HCT116 (cell line): ENCODE measurements around the gene PITRM1. TPM values are rescaled to one million over a fixed set of nuclear protein-coding genes. Genes with fewer than 3 reads are reported as not detected.

Experiments used
- ATAC-seq: fragments of 200-7000 bp; cut with Tn5 transposase; 2 replicates; pipeline ENCODE4 v1.9.1; 2020; ENCODE audit warnings: mild to moderate bottlenecking, moderate library complexity
- BruUV-seq: library from RNA; stranded (reverse); fragments of 400-500 nt; replicated peaks from 2 replicates; lab custom pipeline; 2021; lab: Mats Ljungman, UMichigan
- CTCF ChIA-PET: fragments of 300-600 bp; sonication (Branson Sonifier 250); formaldehyde crosslinking; loops from one replicate; lab custom pipeline; 2021; ENCODE audit warnings: antibody characterized with exemption; lab: Charles Lee
- POLR2A ChIA-PET: fragments of 300-600, 350-600 bp; sonication (Branson Sonifier 250); formaldehyde crosslinking; loops from one replicate; lab custom pipeline; 2021; ENCODE audit warnings: antibody characterized with exemption; lab: Charles Lee
- RAD21 ChIA-PET, 2 experiments: fragments of 300-600 bp; sonication (Branson Sonifier 250); formaldehyde crosslinking; loops; one replicate each; lab custom pipeline; 2023; ENCODE audit warnings: low total read pairs in 2 of 2; ENCODE audit not compliant: uncharacterized antibody in 2 of 2, unreplicated experiment in 2 of 2, low non-redundant PET in 1 of 2; lab: Charles Lee
- DNase-seq: peaks from one replicate; pipeline ENCODE4 v3.0.0-alpha.2; 2010; ENCODE audit warnings: low read depth, low spot score
- H2AFZ ChIP-seq: fragments of 200-600 bp; shearing (Covaris generic), sonication (generic); 2 replicates; pipeline ENCODE4 v1.6.1; 2017; ENCODE audit warnings: low read depth, mixed run types, mixed read lengths, antibody characterized with exemption, low read length; ENCODE audit not compliant: poor library complexity, severe bottlenecking
- H3K27ac ChIP-seq: 2 replicates; pipeline ENCODE4 v1.5.1; 2012; ENCODE audit warnings: low read depth, low read length
- H3K27me3 ChIP-seq: fragments of 200-600 bp; sonication (generic); 2 replicates; pipeline ENCODE4 v1.6.1; 2016; ENCODE audit warnings: mixed run types, low read length, mixed read lengths; ENCODE audit not compliant: insufficient read depth
- H3K36me3 ChIP-seq, 2 experiments: fragments of 200-500 bp in 1 of 2; fragments of 200-600 bp in 1 of 2; sonication (Bioruptor generic) in 1 of 2; sonication (generic) in 1 of 2; 2 replicates each; pipeline versions ENCODE4 v1.5.1 to v1.6.1; 2014 to 2016; ENCODE audit warnings: low read length in 2 of 2, inconsistent platforms in 1 of 2, mixed read lengths in 1 of 2, mixed run types in 1 of 2; ENCODE audit not compliant: insufficient read depth in 2 of 2, control insufficient read depth in 1 of 2
- H3K4me1 ChIP-seq, 2 experiments: fragments of 200-600 bp in 1 of 2; sonication (generic) in 1 of 2; 2 replicates each; pipeline versions ENCODE4 v1.5.1 to v1.6.1; 2012 to 2017; ENCODE audit warnings: low read length in 2 of 2, inconsistent platforms in 1 of 2, mild to moderate bottlenecking in 1 of 2, mixed read lengths in 1 of 2, mixed run types in 1 of 2, moderate library complexity in 1 of 2; ENCODE audit not compliant: insufficient read depth in 2 of 2, control insufficient read depth in 1 of 2
- H3K4me2 ChIP-seq: fragments of 200-600 bp; sonication (generic); 2 replicates; pipeline ENCODE4 v1.6.1; 2017; ENCODE audit warnings: mixed run types, low read length, mixed read lengths
- H3K4me3 ChIP-seq, 2 experiments: fragments of 200-600 bp in 1 of 2; sonication (generic) in 1 of 2; replicated peaks in 1 of 2; 2 replicates each; pipeline ENCODE4 v1.5.1; 2011 to 2016; ENCODE audit warnings: low read length in 2 of 2, control low read depth in 1 of 2, low read depth in 1 of 2, mild to moderate bottlenecking in 1 of 2, mixed read lengths in 1 of 2, mixed run types in 1 of 2
- H3K79me2 ChIP-seq: fragments of 200-600 bp; sonication (generic); 2 replicates; pipeline ENCODE4 v1.6.1; 2017; ENCODE audit warnings: mild to moderate bottlenecking, mixed run types, low read length, moderate library complexity, mixed read lengths; ENCODE audit not compliant: insufficient read depth
- H3K9ac ChIP-seq: fragments of 200-600 bp; sonication (generic); 2 replicates; pipeline ENCODE4 v1.6.1; 2016; ENCODE audit warnings: low read length, mixed read lengths
- H3K9me2 ChIP-seq: fragments of 200-600 bp; sonication (generic), shearing (Covaris generic); 2 replicates; pipeline ENCODE4 v1.6.1; 2017; ENCODE audit warnings: mixed run types, mild to moderate bottlenecking, moderate library complexity; ENCODE audit not compliant: insufficient read depth
- H3K9me3 ChIP-seq, 2 experiments: fragments of 200-500 bp in 1 of 2; fragments of 200-600 bp in 1 of 2; sonication (Bioruptor generic) in 1 of 2; sonication (generic) in 1 of 2; 2 replicates each; pipeline ENCODE4 v1.6.1; 2014 to 2017; ENCODE audit warnings: low read length in 2 of 2, mixed read lengths in 2 of 2, inconsistent platforms in 1 of 2, low read depth in 1 of 2, mild to moderate bottlenecking in 1 of 2, mixed run types in 1 of 2, moderate library complexity in 1 of 2; ENCODE audit not compliant: control insufficient read depth in 1 of 2, insufficient read depth in 1 of 2
- H4K20me1 ChIP-seq: fragments of 200-600 bp; sonication (generic), shearing (Covaris generic); 2 replicates; pipeline ENCODE4 v1.6.1; 2017; ENCODE audit warnings: mixed run types, mild to moderate bottlenecking, moderate library complexity; ENCODE audit not compliant: insufficient read depth
- CBX3 ChIP-seq: IDR thresholded peaks from 2 replicates; pipeline ENCODE4 v1.6.1; 2012; ENCODE audit warnings: low read depth
- CEBPB ChIP-seq: IDR thresholded peaks from 2 replicates; pipeline ENCODE4 v1.6.1; 2012; ENCODE audit warnings: low read depth
- CTCF ChIP-seq, 3 experiments: fragments of 200-600 bp in 1 of 3; sonication (generic) in 1 of 3; IDR thresholded peaks in 2 of 3; conservative IDR thresholded peaks in 1 of 3; 2 replicates each; pipeline ENCODE4 v1.5.1; 2012 to 2017; ENCODE audit warnings: low read depth in 2 of 3, low read length in 2 of 3, antibody characterized with exemption in 1 of 3, borderline replicate concordance in 1 of 3, control low read depth in 1 of 3, mild to moderate bottlenecking in 1 of 3, mixed read lengths in 1 of 3, mixed run types in 1 of 3, moderate library complexity in 1 of 3; ENCODE audit not compliant: insufficient read depth in 1 of 3
- EGR1 ChIP-seq: IDR thresholded peaks from 2 replicates; pipeline ENCODE4 v1.6.1; 2012; ENCODE audit warnings: low read depth
- EZH2 ChIP-seq: fragments of 200-600 bp; sonication (generic); IDR thresholded peaks from 2 replicates; pipeline ENCODE4 v1.6.1; 2017; ENCODE audit warnings: antibody characterized with exemption, mixed run types
- EZH2phosphoT487 ChIP-seq: fragments of 200-600 bp; IDR thresholded peaks from 2 replicates; pipeline ENCODE4 v1.6.1; 2018; ENCODE audit warnings: antibody characterized with exemption, borderline replicate concordance
- JUND ChIP-seq: IDR thresholded peaks from 2 replicates; pipeline ENCODE4 v1.6.1; 2012
- POLR2A ChIP-seq: IDR thresholded peaks from 2 replicates; pipeline ENCODE4 v1.7.0; 2011; ENCODE audit warnings: borderline replicate concordance; ENCODE audit not compliant: insufficient read depth, insufficient read length; ENCODE audit errors: extremely low read depth
- SIN3A ChIP-seq: IDR thresholded peaks from 2 replicates; pipeline ENCODE4 v1.6.1; 2012; ENCODE audit warnings: low read depth
- SP1 ChIP-seq: IDR thresholded peaks from 2 replicates; pipeline ENCODE4 v1.6.1; 2012; ENCODE audit warnings: low read depth
- SRF ChIP-seq: IDR thresholded peaks from 2 replicates; pipeline ENCODE4 v1.6.1; 2012; ENCODE audit warnings: low read depth
- TCF7L2 ChIP-seq: IDR thresholded peaks from 2 replicates; pipeline ENCODE4 v1.7.0; 2011; ENCODE audit warnings: borderline replicate concordance, inconsistent platforms; ENCODE audit not compliant: insufficient read depth, insufficient read length; ENCODE audit errors: extremely low read depth
- YY1 ChIP-seq: IDR thresholded peaks from 2 replicates; pipeline ENCODE4 v1.6.1; 2011; ENCODE audit warnings: low read length, low read depth, moderate library complexity, mild to moderate bottlenecking; ENCODE audit not compliant: insufficient replicate concordance; ENCODE audit errors: extremely low read depth
- ZFX ChIP-seq: fragments of 450-650 bp; IDR thresholded peaks from 2 replicates; pipeline ENCODE4 v1.6.1; 2017
- intact Hi-C: fragments of 100-400 bp; cut with micrococcal nuclease; formaldehyde crosslinking; loops from 2 replicates; pipeline ENCODE4 v1.10.0; 2022
- total RNA-seq: library from RNA; stranded (reverse); gene quantifications from one replicate; pipeline ENCODE4 v1.2.1, GENCODE V29; 2021; ENCODE audit not compliant: unreplicated experiment
- TF ChIP-seq, protein P1 (sequence below): IDR thresholded peaks from 2 replicates; pipeline ENCODE4 v1.6.1; 2011; ENCODE audit warnings: mild to moderate bottlenecking, low read length, moderate library complexity; ENCODE audit not compliant: insufficient replicate concordance; ENCODE audit errors: extremely low read depth
- TF ChIP-seq, protein P2 (sequence below): IDR thresholded peaks from 2 replicates; pipeline ENCODE4 v1.6.1; 2012
- TF ChIP-seq, protein P3 (sequence below): IDR thresholded peaks from 2 replicates; pipeline ENCODE4 v1.6.1; 2012
- TF ChIP-seq, protein P4 (sequence below): IDR thresholded peaks from 2 replicates; pipeline ENCODE4 v1.6.1; 2012; ENCODE audit warnings: low read depth

The PITRM1 gene
- total RNA-seq, 1 experiment from 2014 or later: 59.5 TPM

- H3K79me2 ChIP-seq: peaks cover 88% of the 10 kb centered on the region
- H3K9me2 ChIP-seq: no peaks in the 10 kb centered on the region
- ChIA-PET POLR2A (interaction anchor here (1.0 to 1.3 kb wide), 2 partner anchors 15 to 50 kb away, joined by 3 to 4 read pairs; no protein-coding TSS in a partner anchor), RAD21 (interaction anchor here (1.0 to 1.1 kb wide), 3 partner anchors 24 to 27 kb away, joined by 3 to 5 read pairs (median 3); no protein-coding TSS in a partner anchor), CTCF (interaction anchor here (0.7 kb wide), 1 partner anchor 168 kb away, joined by 3 read pairs; no protein-coding TSS in a partner anchor)
- H3K4me3 ChIP-seq: peak overlapping the region in 1 of 2 experiments; percentile 15; a peak in 3 of 4 replicates
- peak; percentile 97 for DNase-seq
- no TSS peak for BruUV-seq
- H4K20me1 ChIP-seq: no peaks in the 10 kb centered on the region
- peaks cover 59 to 70% of the 10 kb centered on the region in 2 experiments for H3K4me1 ChIP-seq
- peak overlapping the region; percentile 70 for H3K4me2 ChIP-seq
- peaks cover 11 to 25% of the 10 kb centered on the region in 2 experiments; a peak in 2 of 4 replicates for H3K36me3 ChIP-seq
- ATAC-seq: peak; percentile 71
- H2AFZ ChIP-seq: no peak overlapping the region
- H3K9ac ChIP-seq: peak overlapping the region; percentile 59
- intact Hi-C loops: loop anchor here (10.0 kb wide), 1 partner anchor 669 kb away; no protein-coding TSS in a partner anchor
- peak overlapping the region; percentile 90 for H3K27ac ChIP-seq
- H3K9me3 ChIP-seq: no peaks in the 10 kb centered on the region
- H3K27me3 ChIP-seq: no peaks in the 10 kb centered on the region
- TF ChIP-seq CBX3 (peak; percentile 66), TCF7L2 (peak; percentile 40), CEBPB (peak; percentile 82), EZH2 (no peak), ZFX (no peak), SRF (peak; percentile 82; the same call in 1 of the 2 replicates), CTCF (IDR thresholded peaks at IDR 0.05 in 2 of 3, conservative IDR thresholded peaks at IDR 0.05 in 1 of 3; ENCODE audit: borderline replicate concordance in 1 of 3, insufficient read depth in 1 of 3, low read depth in 2 of 3, low read length in 2 of 3) (no peak), POLR2A (no peak), EZH2phosphoT487 (no peak), SP1 (peak; percentile 85), JUND (peak; percentile 88), EGR1 (no peak), YY1 (peak; percentile 5), SIN3A (peak; percentile 92)
- TF ChIP-seq, protein P1, sequence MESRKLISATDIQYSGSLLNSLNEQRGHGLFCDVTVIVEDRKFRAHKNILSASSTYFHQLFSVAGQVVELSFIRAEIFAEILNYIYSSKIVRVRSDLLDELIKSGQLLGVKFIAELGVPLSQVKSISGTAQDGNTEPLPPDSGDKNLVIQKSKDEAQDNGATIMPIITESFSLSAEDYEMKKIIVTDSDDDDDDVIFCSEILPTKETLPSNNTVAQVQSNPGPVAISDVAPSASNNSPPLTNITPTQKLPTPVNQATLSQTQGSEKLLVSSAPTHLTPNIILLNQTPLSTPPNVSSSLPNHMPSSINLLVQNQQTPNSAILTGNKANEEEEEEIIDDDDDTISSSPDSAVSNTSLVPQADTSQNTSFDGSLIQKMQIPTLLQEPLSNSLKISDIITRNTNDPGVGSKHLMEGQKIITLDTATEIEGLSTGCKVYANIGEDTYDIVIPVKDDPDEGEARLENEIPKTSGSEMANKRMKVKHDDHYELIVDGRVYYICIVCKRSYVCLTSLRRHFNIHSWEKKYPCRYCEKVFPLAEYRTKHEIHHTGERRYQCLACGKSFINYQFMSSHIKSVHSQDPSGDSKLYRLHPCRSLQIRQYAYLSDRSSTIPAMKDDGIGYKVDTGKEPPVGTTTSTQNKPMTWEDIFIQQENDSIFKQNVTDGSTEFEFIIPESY: no peak
- TF ChIP-seq, protein P2, sequence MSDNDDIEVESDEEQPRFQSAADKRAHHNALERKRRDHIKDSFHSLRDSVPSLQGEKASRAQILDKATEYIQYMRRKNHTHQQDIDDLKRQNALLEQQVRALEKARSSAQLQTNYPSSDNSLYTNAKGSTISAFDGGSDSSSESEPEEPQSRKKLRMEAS: peak; percentile 79
- TF ChIP-seq, protein P3, sequence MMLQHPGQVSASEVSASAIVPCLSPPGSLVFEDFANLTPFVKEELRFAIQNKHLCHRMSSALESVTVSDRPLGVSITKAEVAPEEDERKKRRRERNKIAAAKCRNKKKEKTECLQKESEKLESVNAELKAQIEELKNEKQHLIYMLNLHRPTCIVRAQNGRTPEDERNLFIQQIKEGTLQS: 0 out of 2 replicates have a peak, but pooled peaks have one; percentile 3
- TF ChIP-seq, protein P4, sequence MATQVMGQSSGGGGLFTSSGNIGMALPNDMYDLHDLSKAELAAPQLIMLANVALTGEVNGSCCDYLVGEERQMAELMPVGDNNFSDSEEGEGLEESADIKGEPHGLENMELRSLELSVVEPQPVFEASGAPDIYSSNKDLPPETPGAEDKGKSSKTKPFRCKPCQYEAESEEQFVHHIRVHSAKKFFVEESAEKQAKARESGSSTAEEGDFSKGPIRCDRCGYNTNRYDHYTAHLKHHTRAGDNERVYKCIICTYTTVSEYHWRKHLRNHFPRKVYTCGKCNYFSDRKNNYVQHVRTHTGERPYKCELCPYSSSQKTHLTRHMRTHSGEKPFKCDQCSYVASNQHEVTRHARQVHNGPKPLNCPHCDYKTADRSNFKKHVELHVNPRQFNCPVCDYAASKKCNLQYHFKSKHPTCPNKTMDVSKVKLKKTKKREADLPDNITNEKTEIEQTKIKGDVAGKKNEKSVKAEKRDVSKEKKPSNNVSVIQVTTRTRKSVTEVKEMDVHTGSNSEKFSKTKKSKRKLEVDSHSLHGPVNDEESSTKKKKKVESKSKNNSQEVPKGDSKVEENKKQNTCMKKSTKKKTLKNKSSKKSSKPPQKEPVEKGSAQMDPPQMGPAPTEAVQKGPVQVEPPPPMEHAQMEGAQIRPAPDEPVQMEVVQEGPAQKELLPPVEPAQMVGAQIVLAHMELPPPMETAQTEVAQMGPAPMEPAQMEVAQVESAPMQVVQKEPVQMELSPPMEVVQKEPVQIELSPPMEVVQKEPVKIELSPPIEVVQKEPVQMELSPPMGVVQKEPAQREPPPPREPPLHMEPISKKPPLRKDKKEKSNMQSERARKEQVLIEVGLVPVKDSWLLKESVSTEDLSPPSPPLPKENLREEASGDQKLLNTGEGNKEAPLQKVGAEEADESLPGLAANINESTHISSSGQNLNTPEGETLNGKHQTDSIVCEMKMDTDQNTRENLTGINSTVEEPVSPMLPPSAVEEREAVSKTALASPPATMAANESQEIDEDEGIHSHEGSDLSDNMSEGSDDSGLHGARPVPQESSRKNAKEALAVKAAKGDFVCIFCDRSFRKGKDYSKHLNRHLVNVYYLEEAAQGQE: no peak
Measured at GRCh38 chr10:3095373-3096139, 77.0 kb downstream of the PITRM1 start.
